Glomerular endothelial cell (primary cell): ENCODE results near the gene NUCB2. TPM values are rescaled to one million over a fixed set of nuclear protein-coding genes. Genes with fewer than 3 reads are reported as not detected.
"Not testable (repeated sequence)": the region's sequence is repeated elsewhere in the genome, so short reads cannot be mapped to it uniquely, and the experiment has no call there.

Experiments
- DNase-seq: peaks from one replicate; pipeline ENCODE4 v3.0.0-alpha.2; 2011; ENCODE audit warnings: low read depth, low spot score; ENCODE audit errors: extremely low read depth
- total RNA-seq: library from RNA; depleted of rRNA; stranded (reverse); fragments of >200 nt; gene quantifications from 2 replicates; pipeline ENCODE4 v1.2.3, GENCODE V29; 2015

The NUCB2 gene
- 59.2 and 61.7 TPM in 2 replicates for total RNA-seq

- DNase-seq, result peak; percentile 51
Measured at GRCh38 chr11:17276236-17277023, at the start of gene NUCB2. NUCB2 (plus strand) TSS chr11:17276739; CDS start chr11:17295324, 18,585 bp downstream.

- not testable (repeated sequence) for DNase-seq
Measured at GRCh38 chr11:17228186-17228925, 48.2 kb upstream of the NUCB2 start.

- DNase-seq, result no peak
Measured at GRCh38 chr11:17229481-17230152, 46.9 kb upstream of the NUCB2 start.

GRCh38 chr11:17230867-17231851 is 45.4 kb upstream of the NUCB2 start:
- no peak for DNase-seq

- DNase-seq, result no peak
Measured at GRCh38 chr11:17233101-17233500, 43.4 kb upstream of the NUCB2 start.

- DNase-seq, result no peak
Measured at GRCh38 chr11:17238377-17238776, 38.2 kb upstream of the NUCB2 start.

GRCh38 chr11:17239927-17240326 is 36.6 kb upstream of the NUCB2 start:
- DNase-seq, result not testable (repeated sequence)

- no peak for DNase-seq
Measured at GRCh38 chr11:17240780-17241179, 35.8 kb upstream of the NUCB2 start.

GRCh38 chr11:17242954-17243353 is 33.6 kb upstream of the NUCB2 start:
- DNase-seq, result not testable (repeated sequence)

GRCh38 chr11:17244046-17244445 is 32.5 kb upstream of the NUCB2 start:
- DNase-seq, result no peak

- no peak for DNase-seq
Measured at GRCh38 chr11:17250561-17251350, 25.8 kb upstream of the NUCB2 start.

GRCh38 chr11:17252704-17253103 is 23.8 kb upstream of the NUCB2 start:
- no peak for DNase-seq

GRCh38 chr11:17256512-17256911 is 20.0 kb upstream of the NUCB2 start:
- no peak for DNase-seq

- no peak for DNase-seq
Measured at GRCh38 chr11:17257196-17257595, 19.3 kb upstream of the NUCB2 start.

GRCh38 chr11:17258670-17259069 is 17.9 kb upstream of the NUCB2 start:
- no peak for DNase-seq

- no peak for DNase-seq
Measured at GRCh38 chr11:17259519-17259918, 17.0 kb upstream of the NUCB2 start.

GRCh38 chr11:17260020-17260419 is 16.5 kb upstream of the NUCB2 start:
- no peak for DNase-seq

- DNase-seq, result no peak
Measured at GRCh38 chr11:17263769-17264168, 12.8 kb upstream of the NUCB2 start.

GRCh38 chr11:17266781-17267180 is 9.8 kb upstream of the NUCB2 start:
- no peak for DNase-seq
